ENCODE results near the gene ERGIC3.
"Not testable (repeated sequence)": the region's sequence is repeated elsewhere in the genome, so short reads cannot be mapped to it uniquely, and the experiment has no call there.

Gene ERGIC3

DNA sequence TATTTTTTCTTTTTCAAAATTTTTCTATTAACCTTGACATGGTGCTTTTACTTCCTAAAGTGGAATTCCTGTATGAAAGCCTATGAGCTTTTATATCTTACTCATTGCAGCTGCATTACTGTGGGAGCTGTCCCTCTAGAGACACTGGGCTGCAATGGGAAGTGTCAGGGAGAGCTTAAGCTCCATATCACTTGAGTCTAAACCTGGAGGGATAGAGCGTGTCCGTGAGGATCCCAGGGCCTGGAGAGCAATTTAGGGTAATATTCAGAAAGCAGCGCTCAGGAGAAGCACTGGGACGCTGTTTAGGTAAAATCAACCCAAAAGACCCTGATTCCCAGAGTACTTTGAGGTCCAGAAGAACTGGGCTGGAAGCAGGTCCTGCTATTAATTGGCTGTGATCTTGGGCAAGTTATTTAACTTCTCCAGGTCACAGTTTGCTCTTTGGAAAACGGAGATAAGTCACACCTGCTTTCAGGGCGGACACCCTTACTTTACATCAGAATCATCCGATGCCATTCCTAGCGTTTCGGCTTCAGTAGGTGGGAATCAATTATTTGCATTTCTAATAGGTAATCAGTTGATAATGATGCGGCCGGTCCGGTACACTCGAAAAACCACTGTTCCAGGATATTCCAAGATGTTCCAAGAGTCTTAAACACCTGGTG is 628 bp upstream of the ERGIC3 start:
- FAIRE-seq (no peak), DNase-seq (ENCODE audit: insufficient read length, low spot score) (no peak)
- TF ChIP-seq, protein P1, sequence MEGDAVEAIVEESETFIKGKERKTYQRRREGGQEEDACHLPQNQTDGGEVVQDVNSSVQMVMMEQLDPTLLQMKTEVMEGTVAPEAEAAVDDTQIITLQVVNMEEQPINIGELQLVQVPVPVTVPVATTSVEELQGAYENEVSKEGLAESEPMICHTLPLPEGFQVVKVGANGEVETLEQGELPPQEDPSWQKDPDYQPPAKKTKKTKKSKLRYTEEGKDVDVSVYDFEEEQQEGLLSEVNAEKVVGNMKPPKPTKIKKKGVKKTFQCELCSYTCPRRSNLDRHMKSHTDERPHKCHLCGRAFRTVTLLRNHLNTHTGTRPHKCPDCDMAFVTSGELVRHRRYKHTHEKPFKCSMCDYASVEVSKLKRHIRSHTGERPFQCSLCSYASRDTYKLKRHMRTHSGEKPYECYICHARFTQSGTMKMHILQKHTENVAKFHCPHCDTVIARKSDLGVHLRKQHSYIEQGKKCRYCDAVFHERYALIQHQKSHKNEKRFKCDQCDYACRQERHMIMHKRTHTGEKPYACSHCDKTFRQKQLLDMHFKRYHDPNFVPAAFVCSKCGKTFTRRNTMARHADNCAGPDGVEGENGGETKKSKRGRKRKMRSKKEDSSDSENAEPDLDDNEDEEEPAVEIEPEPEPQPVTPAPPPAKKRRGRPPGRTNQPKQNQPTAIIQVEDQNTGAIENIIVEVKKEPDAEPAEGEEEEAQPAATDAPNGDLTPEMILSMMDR (IDR thresholded peaks at IDR 0.05; ENCODE audit: insufficient read depth, missing control alignments), result no peak

DNA sequence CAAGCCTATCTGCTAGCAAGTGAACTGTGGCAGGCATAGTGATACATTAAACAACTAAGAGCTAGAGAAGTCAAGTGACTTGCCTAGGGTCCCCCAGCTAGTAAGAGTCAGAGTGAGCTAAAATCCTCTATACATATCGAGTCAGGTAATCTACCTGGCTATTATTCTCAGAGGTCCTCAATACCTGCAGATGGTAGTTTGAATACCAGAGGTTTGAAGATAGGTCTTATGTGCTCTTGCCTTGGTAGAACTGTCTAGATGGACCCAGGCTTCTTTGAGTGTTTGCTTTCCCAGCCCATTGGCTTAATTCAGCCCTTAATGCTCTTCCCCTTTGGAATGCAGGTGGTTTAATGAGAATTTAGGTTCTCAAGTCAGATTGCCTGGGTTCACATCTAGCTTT is 1.1 kb downstream of the ERGIC3 start:
- no peak for DNase-seq (ENCODE audit: insufficient read length, low spot score)
- no peak for FAIRE-seq
- TF ChIP-seq, protein P1 (IDR thresholded peaks at IDR 0.05; ENCODE audit: insufficient read depth, missing control alignments), result no peak

DNA sequence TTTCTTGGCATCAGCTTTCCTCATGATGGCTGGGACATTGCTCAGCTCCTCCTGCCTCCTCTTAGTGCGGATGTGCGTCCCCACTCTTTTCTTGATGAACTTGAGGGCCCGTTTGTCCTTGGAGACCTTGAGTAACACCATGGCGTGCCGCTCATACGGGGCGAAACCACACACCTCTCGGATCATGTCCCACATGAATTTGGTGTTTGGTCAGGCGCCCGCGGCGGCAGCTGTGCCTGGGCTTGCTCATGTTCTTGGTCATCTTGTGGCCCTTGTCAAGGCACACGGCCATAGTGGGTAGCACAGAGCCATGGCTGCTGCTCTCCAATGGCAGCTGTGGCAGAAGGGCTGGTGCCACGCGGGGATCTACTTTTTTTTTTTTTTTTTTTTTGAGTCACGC is 2.6 kb downstream of the ERGIC3 start:
- TF ChIP-seq, protein P1 (IDR thresholded peaks at IDR 0.05; ENCODE audit: insufficient read depth, missing control alignments), result no peak
- no peak for FAIRE-seq
- DNase-seq (ENCODE audit: insufficient read length, low spot score), result no peak

DNA sequence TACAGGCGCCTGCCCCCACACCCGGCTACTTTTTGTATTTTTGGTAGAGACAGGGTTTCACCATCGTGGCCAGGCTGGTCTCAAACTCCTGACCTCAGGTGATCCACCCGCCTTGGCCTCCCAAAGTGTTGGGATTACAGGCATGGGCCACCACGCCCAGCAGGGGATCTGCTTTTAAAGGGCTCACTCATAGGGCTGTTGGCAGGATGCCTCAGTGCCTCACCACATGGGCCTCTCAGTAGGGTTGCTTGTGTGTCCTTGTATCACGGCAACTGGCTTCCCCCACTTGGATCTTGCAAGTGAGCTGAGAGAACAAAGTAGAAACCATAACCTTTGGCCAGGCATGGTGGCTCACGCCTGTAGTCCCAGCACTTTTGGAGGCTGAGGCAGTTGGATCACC is 3.1 kb downstream of the ERGIC3 start:
- FAIRE-seq; DNase-seq (ENCODE audit: insufficient read length, low spot score): not testable (repeated sequence)

DNA sequence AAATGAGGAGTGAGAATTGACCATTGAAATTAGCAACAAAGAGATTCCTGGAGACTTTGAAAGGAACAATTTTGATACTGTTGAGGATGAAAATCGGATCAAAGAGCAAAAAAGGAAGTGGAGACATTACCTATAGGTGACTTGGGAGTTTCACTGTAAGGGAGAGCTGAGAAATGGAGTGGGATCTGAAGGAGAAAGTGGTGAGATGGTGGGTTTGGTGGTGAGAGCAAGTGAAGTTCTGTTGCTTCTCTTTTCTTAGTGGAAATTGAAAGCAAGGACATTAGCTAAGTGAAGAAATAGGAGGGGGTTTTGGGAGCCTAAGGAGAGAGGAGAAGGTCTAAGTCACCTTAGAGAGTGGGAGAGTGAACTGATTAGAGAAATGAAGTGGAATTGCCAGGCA is 4.2 kb downstream of the ERGIC3 start:
- no peak for FAIRE-seq
- TF ChIP-seq, protein P1 (IDR thresholded peaks at IDR 0.05; ENCODE audit: insufficient read depth, missing control alignments), result no peak
- DNase-seq (ENCODE audit: insufficient read length, low spot score), result peak; percentile 2

DNA sequence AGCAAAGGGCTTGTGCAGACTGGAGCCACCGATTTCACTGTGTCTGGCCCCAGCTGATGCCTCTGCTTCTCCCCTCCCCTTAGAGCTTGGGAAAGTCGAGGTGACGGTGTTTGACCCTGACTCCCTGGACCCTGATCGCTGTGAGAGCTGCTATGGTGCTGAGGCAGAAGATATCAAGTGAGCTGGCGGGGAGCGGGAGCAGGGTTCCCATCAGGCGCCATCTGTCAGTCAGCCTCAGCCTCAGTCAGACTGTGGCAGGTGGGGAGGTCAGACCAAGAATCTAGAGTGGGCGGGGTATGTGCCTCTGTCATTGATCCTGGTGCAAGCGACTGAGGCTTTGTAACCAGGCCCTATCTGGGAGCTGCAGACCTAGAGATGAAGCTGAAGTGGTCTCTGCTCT is 5.5 kb downstream of the ERGIC3 start:
- FAIRE-seq, result no peak
- TF ChIP-seq, protein P1 (IDR thresholded peaks at IDR 0.05; ENCODE audit: insufficient read depth, missing control alignments), result no peak
- DNase-seq (ENCODE audit: insufficient read length, low spot score), result peak; percentile 7

DNA sequence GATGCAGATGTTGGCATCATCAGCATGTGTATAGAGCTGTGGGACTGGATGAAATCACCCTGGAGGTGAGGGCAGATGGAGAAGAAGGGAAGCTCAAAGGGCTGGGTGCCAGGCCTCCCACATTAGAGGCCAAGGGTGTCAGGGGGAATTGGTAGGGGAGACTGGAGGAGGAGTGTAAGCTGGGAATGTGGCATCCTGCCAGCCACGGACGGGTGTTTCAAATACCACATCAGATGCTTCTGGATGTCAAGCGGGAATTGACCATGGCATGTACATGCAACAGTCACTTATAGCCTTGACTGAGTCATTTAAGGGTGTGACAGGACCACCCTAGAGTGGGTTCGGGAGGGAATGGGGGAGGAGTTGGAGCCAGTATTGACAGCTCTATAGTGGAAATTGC is 9.6 kb downstream of the ERGIC3 start:
- TF ChIP-seq, protein P1 (IDR thresholded peaks at IDR 0.05; ENCODE audit: insufficient read depth, missing control alignments), result no peak
- FAIRE-seq (no peak), DNase-seq (ENCODE audit: insufficient read length, low spot score) (no peak)

DNA sequence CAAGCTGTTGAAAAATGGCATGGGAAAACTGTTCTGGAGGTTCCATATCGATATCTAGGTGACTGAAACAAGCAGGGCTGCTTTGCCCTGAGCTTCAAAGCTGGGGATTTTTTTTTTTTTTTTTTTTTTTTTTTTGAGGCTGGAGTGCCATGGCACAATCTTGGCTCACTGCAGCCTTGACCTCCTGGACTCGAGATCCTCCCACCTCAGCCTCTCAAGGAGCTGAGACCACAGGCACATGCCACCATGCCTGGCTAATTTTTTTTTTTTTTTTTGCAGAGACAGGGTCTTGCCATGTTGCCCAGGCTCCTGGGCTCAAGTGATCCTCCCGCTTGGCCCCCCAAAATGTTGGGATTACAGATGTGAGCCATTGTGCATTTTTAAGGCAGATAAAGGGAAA is 11.0 kb downstream of the ERGIC3 start:
- no peak for DNase-seq (ENCODE audit: insufficient read length, low spot score)
- no peak for FAIRE-seq
- TF ChIP-seq, protein P1 (IDR thresholded peaks at IDR 0.05; ENCODE audit: insufficient read depth, missing control alignments), result no peak

DNA sequence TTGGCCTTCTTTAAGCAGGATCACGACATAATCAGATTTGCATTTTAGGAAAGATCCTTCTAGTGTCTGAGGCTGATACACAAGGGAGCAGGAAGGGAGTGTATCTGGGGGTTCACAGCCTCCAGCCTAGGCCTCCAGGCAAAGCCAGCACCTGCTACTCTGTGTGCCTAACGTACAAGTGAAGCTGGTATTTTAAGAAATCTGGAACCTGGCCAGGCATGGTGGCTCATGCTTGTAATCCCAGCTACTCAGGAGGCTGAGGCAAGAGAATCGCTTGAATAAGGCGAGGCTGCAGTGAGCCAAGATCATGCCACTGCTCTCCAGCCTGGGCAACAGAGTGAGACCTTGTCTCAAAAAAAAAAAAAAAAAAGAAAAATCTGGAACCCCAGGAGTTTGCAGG is 13.6 kb downstream of the ERGIC3 start:
- peak; percentile 34 for DNase-seq (ENCODE audit: insufficient read length, low spot score)
- FAIRE-seq, result not testable (repeated sequence)

Data from D721Med (cell line).